Keratinocyte (primary cell): ENCODE measurements around the gene ATXN10. TPM values are rescaled to one million over a fixed set of nuclear protein-coding genes. Genes with fewer than 3 reads are reported as not detected.

ENCODE experiments used
- DNase-seq: peaks from one replicate; pipeline ENCODE4 v3.0.0-alpha.2; 2011; ENCODE audit warnings: low read depth, missing footprints, low spot score
- FAIRE-seq: peaks from 2 replicates; lab custom pipeline; 2011; peaks lifted over from hg19 to GRCh38; lab: Jason Lieb, UNC
- H2AFZ ChIP-seq: 2 replicates; pipeline ENCODE4 v1.6.0; 2012; ENCODE audit warnings: low read length, control low read depth, inconsistent platforms; ENCODE audit not compliant: control insufficient read depth
- H3K27ac ChIP-seq: 2 replicates; pipeline ENCODE4 v1.5.1; 2011; ENCODE audit warnings: low read length; ENCODE audit not compliant: control insufficient read depth, insufficient read depth
- H3K27me3 ChIP-seq: 3 replicates; pipeline ENCODE4 v1.6.0; 2011; ENCODE audit warnings: low read length; ENCODE audit not compliant: control insufficient read depth, insufficient read depth; ENCODE audit errors: extremely low read depth
- H3K36me3 ChIP-seq, 2 experiments: 2 replicates in 1 of 2; 3 replicates in 1 of 2; pipeline ENCODE4 v1.5.1; 2011; ENCODE audit warnings: low read length in 2 of 2, mild to moderate bottlenecking in 1 of 2; ENCODE audit not compliant: control insufficient read depth in 2 of 2, insufficient read depth in 2 of 2; ENCODE audit errors: extremely low read depth in 1 of 2
- H3K4me1 ChIP-seq: 3 replicates; pipeline ENCODE4 v1.5.1; 2011; ENCODE audit warnings: low read length; ENCODE audit not compliant: control insufficient read depth, insufficient read depth; ENCODE audit errors: extremely low read depth
- H3K4me2 ChIP-seq: 3 replicates; pipeline ENCODE4 v1.6.0; 2011; ENCODE audit warnings: low read depth, low read length; ENCODE audit not compliant: control insufficient read depth, insufficient read depth; ENCODE audit errors: extremely low read depth
- H3K4me3 ChIP-seq, 3 experiments: fragments of 200-600 bp in 1 of 3; sonication (generic) in 1 of 3; 2 replicates in 2 of 3; 3 replicates in 1 of 3; pipeline ENCODE4 v1.5.1; 2011 to 2016; ENCODE audit warnings: low read length in 3 of 3, mild to moderate bottlenecking in 3 of 3, control low read depth in 2 of 3, inconsistent platforms in 1 of 3, low read depth in 1 of 3, mixed read lengths in 1 of 3, mixed run types in 1 of 3, moderate library complexity in 1 of 3; ENCODE audit not compliant: control insufficient read depth in 2 of 3, insufficient read depth in 2 of 3; ENCODE audit errors: extremely low read depth in 1 of 3
- H3K79me2 ChIP-seq: 2 replicates; pipeline ENCODE4 v1.6.0; 2012; ENCODE audit warnings: low read length; ENCODE audit not compliant: control insufficient read depth, insufficient read depth
- H3K9ac ChIP-seq: 3 replicates; pipeline ENCODE4 v1.6.0; 2011; ENCODE audit warnings: low read length; ENCODE audit not compliant: control insufficient read depth, insufficient read depth; ENCODE audit errors: extremely low read depth
- H3K9me1 ChIP-seq: 3 replicates; pipeline ENCODE4 v1.6.0; 2011; ENCODE audit warnings: low read length; ENCODE audit not compliant: control insufficient read depth, insufficient read depth; ENCODE audit errors: extremely low read depth
- H3K9me3 ChIP-seq: 2 replicates; pipeline ENCODE4 v1.5.1; 2012; ENCODE audit warnings: low read depth, low read length; ENCODE audit not compliant: control insufficient read depth
- H4K20me1 ChIP-seq: 3 replicates; pipeline ENCODE4 v1.6.0; 2011; ENCODE audit warnings: low read length; ENCODE audit not compliant: control insufficient read depth, insufficient read depth; ENCODE audit errors: extremely low read depth
- EZH2 ChIP-seq: IDR thresholded peaks from one replicate; pipeline ENCODE4 v1.6.1; 2012; ENCODE audit warnings: inconsistent platforms, mild to moderate bottlenecking, low read length, moderate library complexity
- dilution Hi-C: fragments of 300-500 bp; cut with MboI; formaldehyde crosslinking; loops from one replicate; pipeline ENCODE4 v1.7.0; 2020; ENCODE audit warnings: low sequenced_read_pairs; ENCODE audit not compliant: extremely low pct_ligation_motif_present
- polyA plus RNA-seq, 5 experiments: library from polyadenylated mRNA; depleted of rRNA in 3 of 5; stranded (reverse) in 3 of 5; stranded (forward) in 1 of 5; unstranded in 1 of 5; fragments of >200 nt; gene quantifications; 1 replicate in 1 of 5; 2 replicates in 3 of 5; 3 replicates in 1 of 5; pipeline versions ENCODE4 v1.2.1 to v1.2.3, GENCODE V29; 2011 to 2012; ENCODE audit warnings: missing spikeins in 2 of 5, low read depth in 1 of 5, low replicate concordance in 1 of 5
- TF ChIP-seq, protein P1 (sequence below), 3 experiments: IDR thresholded peaks in 1 of 3; conservative IDR thresholded peaks in 1 of 3; optimal IDR thresholded peaks in 1 of 3; 2 replicates in 2 of 3; 3 replicates in 1 of 3; pipeline versions ENCODE3 to v1.5.1; 2011; ENCODE audit warnings: low read length in 3 of 3, mild to moderate bottlenecking in 3 of 3, moderate library complexity in 2 of 3, control low read depth in 1 of 3, inconsistent platforms in 1 of 3; ENCODE audit not compliant: insufficient read depth in 2 of 3; ENCODE audit errors: extremely low read depth in 1 of 3

Gene ATXN10
- polyA plus RNA-seq, 1 donor (not counting 4 experiments of a cell fraction or from before 2014, with no cell fraction given) = 276 TPM

DNA sequence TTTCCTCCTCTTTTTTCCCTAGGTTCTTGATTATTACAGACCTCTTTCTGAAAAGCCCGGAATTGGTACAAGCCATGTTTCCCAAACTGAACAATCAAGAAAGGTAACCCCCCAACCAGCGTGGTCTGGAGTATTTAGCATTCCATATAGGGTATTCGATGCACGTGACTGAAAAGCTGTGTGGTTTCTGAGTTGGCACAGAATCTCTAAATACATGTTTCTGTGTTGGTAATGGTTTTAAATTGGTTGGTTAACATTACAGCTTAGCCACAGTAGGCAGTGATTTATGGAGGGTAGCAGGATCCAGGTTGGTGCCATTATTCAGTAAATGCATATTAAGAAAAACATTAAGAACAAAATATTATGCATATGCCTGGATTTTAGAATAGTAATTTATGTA, 46.8 kb downstream of the ATXN10 start:
- FAIRE-seq = no peak
- H3K4me2 ChIP-seq = no peak overlapping the region

DNA sequence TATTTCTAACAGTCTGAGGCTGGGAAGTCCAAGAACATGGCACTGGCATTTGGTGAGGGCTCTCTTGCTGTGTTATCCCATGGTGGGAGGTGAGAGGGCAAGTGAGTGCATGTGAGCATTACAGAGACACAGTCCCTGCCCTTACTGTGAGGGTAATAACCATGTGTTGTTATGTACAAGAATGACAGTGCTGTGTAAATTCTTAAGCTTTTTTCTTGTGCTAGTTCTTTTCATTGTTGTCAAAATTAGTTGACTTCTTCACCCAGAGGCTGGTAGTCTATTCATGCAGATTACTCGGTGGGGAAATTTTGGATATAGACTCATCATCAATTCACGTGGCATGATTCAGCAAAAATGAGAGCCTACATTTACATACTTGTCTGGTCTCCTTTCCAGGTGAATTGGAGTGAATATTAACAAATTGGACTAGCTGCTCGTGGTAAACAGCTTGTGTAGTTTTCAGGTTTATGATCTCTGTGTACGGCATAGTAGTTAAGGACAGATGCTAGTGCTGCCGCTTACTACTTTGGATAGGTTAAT, 49.3 kb downstream of the ATXN10 start:
- Histone ChIP-seq H4K20me1 (no peaks in the 10 kb centered on the region), H2AFZ (no peak overlapping the region), H3K9ac (peak overlapping the region; percentile 25), H3K9me3 (no peaks in the 10 kb centered on the region), H3K27ac (peak overlapping the region; percentile 55), H3K36me3 (peaks cover 2 to 17% of the 10 kb centered on the region in 2 experiments), H3K4me3 (no peak overlapping the region), H3K9me1 (no peaks in the 10 kb centered on the region), H3K4me1 (peaks cover 32% of the 10 kb centered on the region), H3K4me2 (peak overlapping the region; percentile 1), H3K79me2 (peaks cover 37% of the 10 kb centered on the region), H3K27me3 (no peaks in the 10 kb centered on the region)
- FAIRE-seq (peak; percentile 41), DNase-seq (peak; percentile 21)
- TF ChIP-seq, protein P1, sequence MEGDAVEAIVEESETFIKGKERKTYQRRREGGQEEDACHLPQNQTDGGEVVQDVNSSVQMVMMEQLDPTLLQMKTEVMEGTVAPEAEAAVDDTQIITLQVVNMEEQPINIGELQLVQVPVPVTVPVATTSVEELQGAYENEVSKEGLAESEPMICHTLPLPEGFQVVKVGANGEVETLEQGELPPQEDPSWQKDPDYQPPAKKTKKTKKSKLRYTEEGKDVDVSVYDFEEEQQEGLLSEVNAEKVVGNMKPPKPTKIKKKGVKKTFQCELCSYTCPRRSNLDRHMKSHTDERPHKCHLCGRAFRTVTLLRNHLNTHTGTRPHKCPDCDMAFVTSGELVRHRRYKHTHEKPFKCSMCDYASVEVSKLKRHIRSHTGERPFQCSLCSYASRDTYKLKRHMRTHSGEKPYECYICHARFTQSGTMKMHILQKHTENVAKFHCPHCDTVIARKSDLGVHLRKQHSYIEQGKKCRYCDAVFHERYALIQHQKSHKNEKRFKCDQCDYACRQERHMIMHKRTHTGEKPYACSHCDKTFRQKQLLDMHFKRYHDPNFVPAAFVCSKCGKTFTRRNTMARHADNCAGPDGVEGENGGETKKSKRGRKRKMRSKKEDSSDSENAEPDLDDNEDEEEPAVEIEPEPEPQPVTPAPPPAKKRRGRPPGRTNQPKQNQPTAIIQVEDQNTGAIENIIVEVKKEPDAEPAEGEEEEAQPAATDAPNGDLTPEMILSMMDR (optimal IDR thresholded peaks at IDR 0.05 in 1 of 3, IDR thresholded peaks at IDR 0.05 in 1 of 3, conservative IDR thresholded peaks at IDR 0.05 in 1 of 3; ENCODE audit: extremely low read depth in 1 of 3, insufficient read depth in 2 of 3, low read length in 3 of 3) = no peak
- no peak for TF ChIP-seq EZH2
- dilution Hi-C loops = no loop called here

More for the DNA sequence above, 46.8 kb downstream of the ATXN10 start:
- no peaks in the 10 kb centered on the region for H3K27me3 ChIP-seq
- peaks cover 17% of the 10 kb centered on the region for H3K79me2 ChIP-seq
- no peaks in the 10 kb centered on the region for H3K9me1 ChIP-seq
- no peak overlapping the region for H2AFZ ChIP-seq
- no peaks in the 10 kb centered on the region for H3K9me3 ChIP-seq
- no peak for DNase-seq
- no peak overlapping the region for H3K4me3 ChIP-seq
- H3K27ac ChIP-seq = peak overlapping the region; percentile 55
- no peak overlapping the region for H3K9ac ChIP-seq
- TF ChIP-seq, protein P1 (optimal IDR thresholded peaks at IDR 0.05 in 1 of 3, IDR thresholded peaks at IDR 0.05 in 1 of 3, conservative IDR thresholded peaks at IDR 0.05 in 1 of 3; ENCODE audit: extremely low read depth in 1 of 3, insufficient read depth in 2 of 3, low read length in 3 of 3) = no peak
- TF ChIP-seq EZH2 = no peak
- peaks cover 2 to 17% of the 10 kb centered on the region in 2 experiments for H3K36me3 ChIP-seq
- H3K4me1 ChIP-seq = peaks cover 32% of the 10 kb centered on the region
- H4K20me1 ChIP-seq = no peaks in the 10 kb centered on the region
- dilution Hi-C loops = no loop called here
